HepG2 (cell line): ENCODE data around the gene TBC1D10B. TPM values are rescaled to one million over a fixed set of nuclear protein-coding genes. Genes with fewer than 3 reads are reported as not detected.

Source experiments
- ARNTL ChIP-seq: sonication (generic); formaldehyde crosslinking; IDR thresholded peaks from 2 replicates; pipeline ENCODE4 v1.4.0; 2020; ENCODE audit warnings: mild to moderate bottlenecking, missing genetic modification reagents
- CHD2 ChIP-seq: IDR thresholded peaks from 2 replicates; pipeline ENCODE4 v1.6.1; 2011; ENCODE audit warnings: low read depth, low read length, improper control_type of control experiment
- CTCF ChIP-seq: sonication (generic); formaldehyde crosslinking; IDR thresholded peaks from 2 replicates; pipeline ENCODE4 v1.5.0; 2020; ENCODE audit warnings: mild to moderate bottlenecking, missing genetic modification reagents, moderate library complexity
- GLI4 ChIP-seq: sonication (generic); formaldehyde crosslinking; IDR thresholded peaks from 2 replicates; pipeline ENCODE4 v1.5.1; 2020; ENCODE audit warnings: missing genetic modification reagents, mild to moderate bottlenecking, moderate library complexity, borderline replicate concordance
- KAT2B ChIP-seq: fragments of 150-350 bp; IDR thresholded peaks from 2 replicates; pipeline ENCODE4 v1.6.1; 2014; ENCODE audit warnings: low read depth, low read length, borderline replicate concordance
- KAT7 ChIP-seq: IDR thresholded peaks from 2 replicates; pipeline ENCODE4 v1.6.1; 2018; ENCODE audit warnings: borderline replicate concordance, missing compliant biosample characterization
- NFATC3 ChIP-seq: sonication (generic); formaldehyde crosslinking; IDR thresholded peaks from 2 replicates; pipeline ENCODE4 v1.5.1; 2020; ENCODE audit warnings: mild to moderate bottlenecking, missing genetic modification reagents
- POGK ChIP-seq: sonication (generic); formaldehyde crosslinking; conservative IDR thresholded peaks from 2 replicates; pipeline ENCODE4 v1.8.0; 2022; ENCODE audit warnings: mild to moderate bottlenecking, moderate library complexity, missing genetic modification reagents
- POLR2A ChIP-seq, 2 experiments: IDR thresholded peaks; 2 replicates each; pipeline ENCODE4 v1.6.1; 2011; ENCODE audit warnings: low read depth in 2 of 2, low read length in 2 of 2, mild to moderate bottlenecking in 1 of 2, moderate library complexity in 1 of 2; ENCODE audit not compliant: insufficient read depth in 1 of 2
- RORA ChIP-seq: sonication (generic); formaldehyde crosslinking; IDR thresholded peaks from 2 replicates; pipeline ENCODE4 v1.5.0; 2020; ENCODE audit warnings: mild to moderate bottlenecking, missing genetic modification reagents, moderate library complexity
- RXRB ChIP-seq: IDR thresholded peaks from 2 replicates; pipeline ENCODE4 v1.6.1; 2016; ENCODE audit warnings: borderline replicate concordance, missing genetic modification reagents, missing compliant biosample characterization
- SKI ChIP-seq: fragments of 450-650 bp; IDR thresholded peaks from one replicate; pipeline ENCODE4 v1.6.1; 2018; ENCODE audit warnings: mild to moderate bottlenecking; ENCODE audit not compliant: partially characterized antibody
- SP140L ChIP-seq: sonication (generic); formaldehyde crosslinking; IDR thresholded peaks from 2 replicates; pipeline ENCODE4 v1.4.0; 2020; ENCODE audit warnings: missing genetic modification reagents, borderline replicate concordance
- TERF1 ChIP-seq: sonication (generic); formaldehyde crosslinking; IDR thresholded peaks from 2 replicates; pipeline ENCODE4 v1.8.0; 2022; ENCODE audit warnings: mild to moderate bottlenecking, missing genetic modification reagents, moderate library complexity
- U2AF2 ChIP-seq: fragments of 200-400 bp; formaldehyde crosslinking; IDR thresholded peaks from 2 replicates; pipeline ENCODE4 v1.6.1; 2017; ENCODE audit warnings: low read depth, mild to moderate bottlenecking, low read length
- ZMAT5 ChIP-seq: sonication (generic); formaldehyde crosslinking; IDR thresholded peaks from 2 replicates; pipeline ENCODE4 v1.5.0; 2020; ENCODE audit warnings: mild to moderate bottlenecking, low read depth, missing genetic modification reagents, borderline replicate concordance
- ZNF30 ChIP-seq: sonication (generic); formaldehyde crosslinking; IDR thresholded peaks from 2 replicates; pipeline ENCODE4 v1.5.0; 2020; ENCODE audit warnings: mild to moderate bottlenecking, missing genetic modification reagents
- ZNF512 ChIP-seq: sonication (generic); formaldehyde crosslinking; IDR thresholded peaks from 2 replicates; pipeline ENCODE4 v1.4.0; 2020; ENCODE audit warnings: mild to moderate bottlenecking, missing genetic modification reagents
- ZNF563 ChIP-seq: sonication (generic); formaldehyde crosslinking; IDR thresholded peaks from 2 replicates; pipeline ENCODE4 v1.8.0; 2022; ENCODE audit warnings: mild to moderate bottlenecking, moderate library complexity, missing genetic modification reagents
- ZNF577 ChIP-seq: sonication (generic); formaldehyde crosslinking; IDR thresholded peaks from 2 replicates; pipeline ENCODE4 v1.4.0; 2020; ENCODE audit warnings: mild to moderate bottlenecking, low read depth, missing genetic modification reagents, borderline replicate concordance
- ZNF672 ChIP-seq: sonication (generic); formaldehyde crosslinking; IDR thresholded peaks from 2 replicates; pipeline ENCODE4 v1.8.1; 2022; ENCODE audit warnings: missing genetic modification reagents
- polyA plus RNA-seq, 8 experiments: library from polyadenylated mRNA; depleted of rRNA in 3 of 8; stranded (reverse) in 7 of 8; unstranded in 1 of 8; fragments of >200 nt; fragmentation: Illumina TruSeq in 4 of 8; extraction: Trizol in 4 of 8; gene quantifications; 2 replicates each; pipeline versions ENCODE4 v1.2.1 to v1.2.3, GENCODE V29; 2011 to 2016; ENCODE audit warnings: low read depth in 4 of 8, missing spikeins in 1 of 8, mixed read lengths in 1 of 8; ENCODE audit not compliant: insufficient read depth in 1 of 8
- total RNA-seq, 5 experiments: library from RNA; depleted of rRNA; stranded (reverse); fragments of >200 nt; fragmentation: Illumina TruSeq; extraction: Trizol; gene quantifications; 2 replicates each; pipeline ENCODE4 v1.2.3, GENCODE V29; 2016; ENCODE audit warnings: low read depth in 1 of 5

Gene TBC1D10B
- total and polyA plus RNA-seq, 2 of the 13 experiments (the other 11 are each of a cell fraction or from before 2014, with no cell fraction given) = 15.7 to 24.8 TPM

- TF ChIP-seq SP140L (CRISPR knock-in tag) (no peak), CTCF (peak; percentile 66), ZMAT5 (no peak), KAT2B (no peak), POGK (CRISPR knock-in tag) (no peak), ZNF563 (CRISPR knock-in tag) (no peak; the same call in 1 of the 2 replicates), KAT7 (CRISPR knock-in tag) (no peak), GLI4 (CRISPR knock-in tag) (no peak), ZNF512 (CRISPR knock-in tag) (no peak), SKI (no peak), CHD2 (no peak), RORA (no peak), ZNF30 (CRISPR knock-in tag) (no peak), TERF1 (CRISPR knock-in tag) (no peak), ARNTL (CRISPR knock-in tag) (no peak), RXRB (CRISPR knock-in tag) (peak; percentile 44; the same call in 1 of the 2 replicates), POLR2A (IDR thresholded peaks at IDR 0.05; ENCODE audit: insufficient read depth in 1 of 2, low read depth in 2 of 2, low read length in 2 of 2) (peak; percentile 28 to 42; a peak in 1 of 4 replicates), U2AF2 (no peak), ZNF672 (CRISPR knock-in tag) (no peak), ZNF577 (CRISPR knock-in tag) (no peak), NFATC3 (no peak)
These were observed 17.5 kb downstream of the TBC1D10B start (continued) for GRCh38 chr16:30352488-30353401.
